Mucosa of descending colon (tissue), 3 donors: ENCODE results near the gene HPS6. TPM values are rescaled to one million over a fixed set of nuclear protein-coding genes. Genes with fewer than 3 reads are reported as not detected.

Experiments
- ATAC-seq: fragments of 200-7000 bp; cut with Tn5 transposase; one replicate; pipeline ENCODE4 v1.9.1; 2020; ENCODE audit warnings: mild to moderate bottlenecking, moderate library complexity
- DNase-seq, 3 donors: peaks; one replicate each; pipeline ENCODE4 v3.0.0-alpha.2; 2020
- H3K36me3 ChIP-seq: fragments of 200-600 bp; one replicate; pipeline ENCODE4 v1.8.0; 2021; ENCODE audit warnings: low read depth, mild to moderate bottlenecking
- H3K4me1 ChIP-seq: fragments of 200-600 bp; one replicate; pipeline ENCODE4 v1.8.0; 2021; ENCODE audit warnings: low read depth, mild to moderate bottlenecking
- H3K4me3 ChIP-seq: fragments of 200-600 bp; one replicate; pipeline ENCODE4 v1.8.0; 2021; ENCODE audit warnings: mild to moderate bottlenecking
- H3K9me3 ChIP-seq: fragments of 200-600 bp; one replicate; pipeline ENCODE4 v1.8.0; 2021; ENCODE audit warnings: mild to moderate bottlenecking
- intact Hi-C, 2 donors: fragments of 100-400 bp; cut with DNase I in 1 of 2; cut with micrococcal nuclease in 1 of 2; formaldehyde crosslinking; loops; one replicate each; pipeline versions ENCODE4 v1.11.0 to v1.11.1; 2022; cut with DNase I, micrococcal nuclease
- total RNA-seq, 3 donors: library from RNA; stranded (reverse); fragmentation: NEBNext Ultra II Directional in 2 of 3; extraction: Animal tissue kit (Norgen Biotek cat#: 25700) in 2 of 3; gene quantifications; one replicate each; pipeline versions ENCODE4 v1.2.1 to v1.2.4, GENCODE V29; 2021 to 2023
- TF ChIP-seq, protein P1 (sequence below): fragments of 200-600 bp; IDR thresholded peaks from one replicate; pipeline ENCODE4 v1.8.0; 2022; ENCODE audit warnings: antibody characterized with exemption, mild to moderate bottlenecking
- donor health status: DM: no; HTN: no; CAD: no; lungs with moderate emphysema.
- donor health status: DM: no; HTN: no; CAD: no.
- donor health status: DM: no; HTN: yes; CAD: no.

The HPS6 gene
- total RNA-seq, 3 donors from 2014 or later, result 17.8 to 21.4 (median 18.3) TPM

GRCh38 chr10:102096449-102096848 is 31.3 kb downstream of the HPS6 start:
- Histone ChIP-seq H3K4me3 (no peak overlapping the region), H3K9me3 (no peaks in the 10 kb centered on the region), H3K36me3 (no peaks in the 10 kb centered on the region), H3K4me1 (no peaks in the 10 kb centered on the region)
- DNase-seq (no peak), ATAC-seq (no peak)
- intact Hi-C loops, result no loop called here
- TF ChIP-seq, protein P1, sequence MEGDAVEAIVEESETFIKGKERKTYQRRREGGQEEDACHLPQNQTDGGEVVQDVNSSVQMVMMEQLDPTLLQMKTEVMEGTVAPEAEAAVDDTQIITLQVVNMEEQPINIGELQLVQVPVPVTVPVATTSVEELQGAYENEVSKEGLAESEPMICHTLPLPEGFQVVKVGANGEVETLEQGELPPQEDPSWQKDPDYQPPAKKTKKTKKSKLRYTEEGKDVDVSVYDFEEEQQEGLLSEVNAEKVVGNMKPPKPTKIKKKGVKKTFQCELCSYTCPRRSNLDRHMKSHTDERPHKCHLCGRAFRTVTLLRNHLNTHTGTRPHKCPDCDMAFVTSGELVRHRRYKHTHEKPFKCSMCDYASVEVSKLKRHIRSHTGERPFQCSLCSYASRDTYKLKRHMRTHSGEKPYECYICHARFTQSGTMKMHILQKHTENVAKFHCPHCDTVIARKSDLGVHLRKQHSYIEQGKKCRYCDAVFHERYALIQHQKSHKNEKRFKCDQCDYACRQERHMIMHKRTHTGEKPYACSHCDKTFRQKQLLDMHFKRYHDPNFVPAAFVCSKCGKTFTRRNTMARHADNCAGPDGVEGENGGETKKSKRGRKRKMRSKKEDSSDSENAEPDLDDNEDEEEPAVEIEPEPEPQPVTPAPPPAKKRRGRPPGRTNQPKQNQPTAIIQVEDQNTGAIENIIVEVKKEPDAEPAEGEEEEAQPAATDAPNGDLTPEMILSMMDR, result no peak

GRCh38 chr10:102101152-102101551 is 36.0 kb downstream of the HPS6 start:
- ATAC-seq, result no peak
- H3K4me3 ChIP-seq, result no peak overlapping the region
- intact Hi-C loops, result no loop called here
- no peak for DNase-seq
- H3K4me1 ChIP-seq, result no peaks in the 10 kb centered on the region
- no peaks in the 10 kb centered on the region for H3K9me3 ChIP-seq
- no peaks in the 10 kb centered on the region for H3K36me3 ChIP-seq
- TF ChIP-seq, protein P1, result no peak

DNA sequence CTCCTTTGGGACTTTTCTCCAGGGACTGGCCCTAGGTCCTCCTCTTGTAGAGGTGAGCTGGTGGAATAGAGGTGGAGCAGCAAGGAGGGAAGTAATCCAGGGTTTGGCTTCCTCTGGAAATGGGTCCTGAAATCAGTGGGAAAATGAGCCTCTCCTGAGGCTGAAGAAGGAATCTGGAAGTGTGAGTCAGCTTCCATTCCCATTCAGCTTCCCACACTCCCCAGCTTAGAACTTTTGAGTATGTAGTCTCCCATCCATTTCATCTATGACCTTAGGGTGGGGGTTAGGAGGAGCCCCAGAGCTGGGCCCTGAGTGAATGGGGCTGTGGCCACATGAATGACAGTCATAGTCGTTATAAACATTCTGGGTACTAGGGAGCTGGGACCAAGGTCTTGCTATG is 37.3 kb downstream of the HPS6 start:
- no peak for ATAC-seq
- Histone ChIP-seq H3K4me3 (no peak overlapping the region), H3K4me1 (no peaks in the 10 kb centered on the region), H3K36me3 (no peaks in the 10 kb centered on the region), H3K9me3 (no peaks in the 10 kb centered on the region)
- no peak for DNase-seq
- intact Hi-C loops, result no loop called here
- TF ChIP-seq, protein P1, result no peak

DNA sequence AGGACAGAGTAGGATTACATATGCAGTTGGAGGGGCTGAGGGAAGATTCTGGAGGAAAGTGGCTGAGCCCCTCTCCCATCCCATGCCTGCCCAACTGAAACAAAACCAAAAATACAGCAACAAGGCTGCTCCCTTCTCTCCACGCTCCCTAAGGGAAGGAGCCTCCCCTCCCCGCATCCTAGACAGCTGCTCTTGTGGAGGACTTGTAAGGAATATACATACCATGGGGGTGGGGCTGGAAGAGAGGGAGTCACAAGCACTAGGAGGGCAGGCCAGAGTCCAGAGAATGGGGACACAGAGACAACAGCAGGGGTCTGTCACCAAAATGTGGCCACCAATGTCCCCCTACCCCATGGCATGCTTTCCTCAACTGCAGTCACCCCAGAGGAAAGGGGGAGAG is 41.8 kb downstream of the HPS6 start:
- peaks cover 14% of the 10 kb centered on the region for H3K36me3 ChIP-seq
- DNase-seq, result no peak

GRCh38 chr10:102109166-102110116 is 44.3 kb downstream of the HPS6 start:
- intact Hi-C loops, result no loop called here

More for the DNA sequence above, 41.8 kb downstream of the HPS6 start:
- H3K4me1 ChIP-seq, result no peaks in the 10 kb centered on the region
- intact Hi-C loops, result no loop called here
- no peak overlapping the region for H3K4me3 ChIP-seq
- no peak for ATAC-seq
- no peaks in the 10 kb centered on the region for H3K9me3 ChIP-seq
- TF ChIP-seq, protein P1, result no peak

More at GRCh38 chr10:102109166-102110116, 44.3 kb downstream of the HPS6 start:
- H3K9me3 ChIP-seq, result no peaks in the 10 kb centered on the region
- no peak for ATAC-seq
- H3K36me3 ChIP-seq, result peaks cover 14% of the 10 kb centered on the region
- TF ChIP-seq, protein P1, result no peak
- H3K4me3 ChIP-seq, result no peak overlapping the region
- peaks cover 14% of the 10 kb centered on the region for H3K4me1 ChIP-seq
- no peak for DNase-seq
